ENCODE data around the gene RNF144A. TPM values are rescaled to one million over a fixed set of nuclear protein-coding genes. Genes with fewer than 3 reads are reported as not detected.

The RNF144A gene
- total RNA-seq, 1 donor from 2014 or later = 52.8 TPM

- Mint-ChIP-seq H3K27ac (peak overlapping the region; percentile 50), H3K9me3 (no peaks in the 10 kb centered on the region), H3K4me1 (peaks cover 76% of the 10 kb centered on the region), H3K27me3 (ENCODE audit: low read depth) (no peaks in the 10 kb centered on the region), H3K36me3 (peaks cover 3% of the 10 kb centered on the region), H3K4me3 (no peak overlapping the region)
- TF ChIP-seq, protein P1, sequence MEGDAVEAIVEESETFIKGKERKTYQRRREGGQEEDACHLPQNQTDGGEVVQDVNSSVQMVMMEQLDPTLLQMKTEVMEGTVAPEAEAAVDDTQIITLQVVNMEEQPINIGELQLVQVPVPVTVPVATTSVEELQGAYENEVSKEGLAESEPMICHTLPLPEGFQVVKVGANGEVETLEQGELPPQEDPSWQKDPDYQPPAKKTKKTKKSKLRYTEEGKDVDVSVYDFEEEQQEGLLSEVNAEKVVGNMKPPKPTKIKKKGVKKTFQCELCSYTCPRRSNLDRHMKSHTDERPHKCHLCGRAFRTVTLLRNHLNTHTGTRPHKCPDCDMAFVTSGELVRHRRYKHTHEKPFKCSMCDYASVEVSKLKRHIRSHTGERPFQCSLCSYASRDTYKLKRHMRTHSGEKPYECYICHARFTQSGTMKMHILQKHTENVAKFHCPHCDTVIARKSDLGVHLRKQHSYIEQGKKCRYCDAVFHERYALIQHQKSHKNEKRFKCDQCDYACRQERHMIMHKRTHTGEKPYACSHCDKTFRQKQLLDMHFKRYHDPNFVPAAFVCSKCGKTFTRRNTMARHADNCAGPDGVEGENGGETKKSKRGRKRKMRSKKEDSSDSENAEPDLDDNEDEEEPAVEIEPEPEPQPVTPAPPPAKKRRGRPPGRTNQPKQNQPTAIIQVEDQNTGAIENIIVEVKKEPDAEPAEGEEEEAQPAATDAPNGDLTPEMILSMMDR (IDR thresholded peaks at IDR 0.05; ENCODE audit: unreplicated experiment) = no peak
- no peak for DNase-seq (ENCODE audit: low spot score in 2 of 2, unreplicated experiment in 2 of 2)
Observed at GRCh38 chr2:6926071-6926732, 9.0 kb downstream of the RNF144A start.

DNA sequence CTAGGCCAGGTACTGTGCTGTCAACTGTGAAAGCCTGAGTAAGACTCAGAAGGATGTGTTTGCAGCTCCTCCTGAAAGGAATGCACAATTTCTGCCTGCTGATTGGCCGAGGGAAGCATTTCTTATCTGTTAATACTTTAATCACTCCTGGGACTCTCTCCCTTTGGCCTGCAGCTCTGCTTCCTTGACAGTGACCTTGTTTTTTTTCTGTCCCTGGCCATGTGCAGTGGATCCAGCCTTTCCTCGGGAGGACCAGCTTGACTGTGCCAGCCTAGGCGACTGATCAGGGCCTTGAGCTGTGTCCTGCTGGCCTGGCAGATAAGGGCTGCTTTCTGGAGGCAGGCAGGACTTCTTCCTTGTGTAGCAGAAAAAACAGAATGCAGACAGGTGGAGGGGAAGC lies 10.0 kb downstream of the RNF144A start:
- peaks cover 5% of the 10 kb centered on the region for H3K9me3 Mint-ChIP-seq
- H3K4me3 Mint-ChIP-seq = no peak overlapping the region
- H3K27ac Mint-ChIP-seq = peak overlapping the region; percentile 80
- TF ChIP-seq, protein P1 (IDR thresholded peaks at IDR 0.05; ENCODE audit: unreplicated experiment) = no peak
- H3K36me3 Mint-ChIP-seq = peaks cover 7% of the 10 kb centered on the region
- H3K4me1 Mint-ChIP-seq = peaks cover 71% of the 10 kb centered on the region
- no peaks in the 10 kb centered on the region for H3K27me3 Mint-ChIP-seq (ENCODE audit: low read depth)
- no peak for DNase-seq (ENCODE audit: low spot score in 2 of 2, unreplicated experiment in 2 of 2)

DNA sequence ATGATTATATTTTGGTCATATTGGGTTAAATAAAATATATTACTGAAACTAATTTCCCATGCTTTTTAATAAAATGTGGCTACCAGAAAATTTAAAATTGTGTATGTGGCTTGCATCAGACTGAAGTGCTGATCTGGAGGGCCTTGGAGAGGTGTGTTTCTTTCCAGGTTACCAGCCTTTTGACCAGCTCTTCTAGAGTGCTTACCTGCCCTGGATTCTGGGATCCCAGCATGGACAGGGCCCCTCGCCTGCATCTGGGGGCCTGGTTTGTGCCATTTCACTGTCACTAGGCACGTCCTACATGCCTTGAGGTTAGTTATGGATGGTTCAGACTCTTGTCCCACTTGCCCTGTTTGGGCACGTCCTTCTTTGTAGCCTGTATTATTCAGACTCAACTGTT lies 10.5 kb downstream of the RNF144A start:
- H3K27ac Mint-ChIP-seq = no peak overlapping the region
- H3K4me3 Mint-ChIP-seq = no peak overlapping the region
- no peaks in the 10 kb centered on the region for H3K27me3 Mint-ChIP-seq (ENCODE audit: low read depth)
- H3K36me3 Mint-ChIP-seq = peaks cover 8% of the 10 kb centered on the region
- H3K9me3 Mint-ChIP-seq = peaks cover 9% of the 10 kb centered on the region
- H3K4me1 Mint-ChIP-seq = peaks cover 67% of the 10 kb centered on the region
- DNase-seq (ENCODE audit: low spot score in 2 of 2, unreplicated experiment in 2 of 2) = no peak
- TF ChIP-seq, protein P1 (IDR thresholded peaks at IDR 0.05; ENCODE audit: unreplicated experiment) = no peak

DNA sequence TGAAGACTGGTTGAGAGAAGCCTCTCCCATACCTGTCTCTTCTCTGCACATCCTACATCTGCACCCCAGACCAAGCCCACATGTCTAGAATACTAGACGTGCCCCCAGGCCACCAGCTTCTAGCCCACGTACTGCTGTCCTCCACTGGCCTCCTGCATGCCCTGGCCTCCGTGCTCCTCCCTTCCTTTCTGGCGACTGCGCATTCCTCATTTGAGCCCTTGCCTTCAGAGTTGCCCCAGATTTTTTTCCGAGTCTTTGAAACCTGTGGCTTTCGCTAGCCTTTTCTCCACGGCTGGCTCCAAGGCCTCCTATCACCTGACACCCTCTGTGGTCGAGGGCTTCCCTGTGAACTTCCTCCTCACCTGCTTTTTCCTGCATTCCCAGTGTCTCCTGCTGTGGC lies 11.2 kb downstream of the RNF144A start:
- no peak for DNase-seq (ENCODE audit: low spot score in 2 of 2, unreplicated experiment in 2 of 2)
- Mint-ChIP-seq H3K27me3 (ENCODE audit: low read depth) (no peaks in the 10 kb centered on the region), H3K27ac (peak overlapping the region; percentile 23), H3K9me3 (peaks cover 9% of the 10 kb centered on the region), H3K36me3 (peaks cover 8% of the 10 kb centered on the region), H3K4me3 (no peak overlapping the region), H3K4me1 (peaks cover 62% of the 10 kb centered on the region)
- TF ChIP-seq, protein P1 (IDR thresholded peaks at IDR 0.05; ENCODE audit: unreplicated experiment) = no peak

DNA sequence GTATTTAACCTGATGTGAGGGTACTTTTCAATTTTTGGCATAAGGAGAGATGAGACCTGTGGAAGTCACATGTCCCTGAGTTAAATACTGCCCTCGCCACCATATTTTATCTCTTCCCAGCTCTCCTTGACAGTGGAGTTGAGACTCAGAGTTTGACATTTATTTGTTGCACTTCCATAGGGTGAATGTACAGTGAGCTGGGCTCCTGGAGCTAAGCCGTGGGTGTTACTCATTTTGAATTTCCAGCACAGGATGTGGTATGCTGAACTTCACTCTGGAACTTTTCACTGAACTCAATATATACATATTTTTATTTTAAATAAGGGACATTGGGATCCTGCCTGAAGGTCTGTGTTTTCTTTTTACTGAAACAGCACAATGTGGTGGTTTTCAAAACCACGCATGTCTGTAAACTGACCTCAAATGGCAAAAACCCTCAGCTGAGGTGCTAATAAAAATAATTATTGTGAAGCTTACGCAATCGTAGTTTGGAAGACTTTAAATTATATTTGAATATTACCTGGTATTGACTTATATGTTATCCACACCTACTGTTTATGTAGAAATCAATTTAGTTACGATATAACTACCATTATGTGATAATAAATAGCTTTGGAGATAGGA lies 12.1 kb downstream of the RNF144A start:
- Mint-ChIP-seq H3K36me3 (peaks cover 8% of the 10 kb centered on the region), H3K27me3 (ENCODE audit: low read depth) (no peaks in the 10 kb centered on the region), H3K9me3 (peaks cover 9% of the 10 kb centered on the region), H3K4me1 (peaks cover 57% of the 10 kb centered on the region), H3K4me3 (no peak overlapping the region), H3K27ac (no peak overlapping the region)
- no peak for DNase-seq (ENCODE audit: low spot score in 2 of 2, unreplicated experiment in 2 of 2)
- TF ChIP-seq, protein P1 (IDR thresholded peaks at IDR 0.05; ENCODE audit: unreplicated experiment) = no peak
